H1 (cell line): Measurements from ENCODE around the gene ADGRL2. TPM values are rescaled to one million over a fixed set of nuclear protein-coding genes. Genes with fewer than 3 reads are reported as not detected.

Experiments
- CTCF ChIA-PET: fragments of 300-600 bp; sonication (Branson Sonifier 250); formaldehyde crosslinking; loops from one replicate; lab custom pipeline; 2021; ENCODE audit not compliant: partially characterized antibody; lab: Charles Lee
- POLR2A ChIA-PET: fragments of 300-600 bp; sonication (Branson Sonifier 250); formaldehyde crosslinking; loops from one replicate; lab custom pipeline; 2021; ENCODE audit warnings: inconsistent platforms; ENCODE audit not compliant: partially characterized antibody; lab: Charles Lee
- DNase-seq, 2 experiments: peaks; one replicate each; pipeline versions ENCODE4 v3.0.0 to v3.0.0-alpha.2; 2010 to 2022; ENCODE audit warnings: low spot score in 2 of 2, low read depth in 1 of 2, mixed read lengths in 1 of 2
- FAIRE-seq: peaks from 2 replicates; lab custom pipeline; 2011; peaks lifted over from hg19 to GRCh38; lab: Jason Lieb, UNC
- H2AFZ ChIP-seq: 2 replicates; pipeline ENCODE4 v1.8.1; 2012; ENCODE audit warnings: low read length, inconsistent platforms
- H2AK5ac ChIP-seq: 2 replicates; pipeline ENCODE4 v1.6.1; 2013; ENCODE audit warnings: low read depth, low read length
- H2BK120ac ChIP-seq: replicated peaks from 2 replicates; pipeline ENCODE3; 2013; ENCODE audit warnings: low read depth, low read length, inconsistent platforms
- H2BK12ac ChIP-seq: 2 replicates; pipeline ENCODE4 v1.6.1; 2013; ENCODE audit warnings: low read depth, low read length
- H2BK15ac ChIP-seq: 2 replicates; pipeline ENCODE4 v1.6.1; 2013; ENCODE audit warnings: low read length
- H2BK20ac ChIP-seq: 2 replicates; pipeline ENCODE4 v1.6.1; 2013; ENCODE audit warnings: low read length
- H2BK5ac ChIP-seq: 2 replicates; pipeline ENCODE4 v1.6.1; 2013; ENCODE audit warnings: low read depth, low read length
- H3K14ac ChIP-seq: 2 replicates; pipeline ENCODE4 v1.6.1; 2013; ENCODE audit warnings: inconsistent platforms; ENCODE audit not compliant: insufficient read length
- H3K18ac ChIP-seq: 2 replicates; pipeline ENCODE4 v1.6.1; 2013; ENCODE audit warnings: low read length; ENCODE audit errors: extremely low read depth
- H3K23ac ChIP-seq: 2 replicates; pipeline ENCODE4 v1.6.1; 2013; ENCODE audit warnings: inconsistent platforms; ENCODE audit not compliant: insufficient read length
- H3K23me2 ChIP-seq: 2 replicates; pipeline ENCODE4 v1.6.1; 2013; ENCODE audit warnings: low read depth, low read length
- H3K27ac ChIP-seq: 2 replicates; pipeline ENCODE4 v1.6.1; 2011; ENCODE audit warnings: low read depth, low read length, inconsistent platforms
- H3K27me3 ChIP-seq, 4 experiments: replicated peaks in 1 of 4; 1 replicate in 1 of 4; 2 replicates in 3 of 4; pipeline versions ENCODE4 v1.6.1 to v1.8.1; 2011 to 2013; ENCODE audit warnings: low read length in 3 of 4, mild to moderate bottlenecking in 3 of 4, inconsistent platforms in 2 of 4, mixed read lengths in 2 of 4, moderate library complexity in 1 of 4; ENCODE audit not compliant: control insufficient read depth in 3 of 4, insufficient read depth in 3 of 4; ENCODE audit errors: extremely low read depth in 1 of 4
- H3K36me3 ChIP-seq, 4 experiments: 2 replicates each; pipeline versions ENCODE4 v1.6.1 to v1.8.1; 2011 to 2013; ENCODE audit warnings: mild to moderate bottlenecking in 4 of 4, low read length in 3 of 4, moderate library complexity in 2 of 4, control low read depth in 1 of 4, inconsistent platforms in 1 of 4; ENCODE audit not compliant: insufficient read depth in 4 of 4, control insufficient read depth in 2 of 4
- H3K4ac ChIP-seq: replicated peaks from 2 replicates; pipeline ENCODE3; 2013; ENCODE audit warnings: low read length, low read depth, mixed read lengths, inconsistent platforms; ENCODE audit not compliant: insufficient read length
- H3K4me1 ChIP-seq, 4 experiments: replicated peaks in 1 of 4; 1 replicate in 1 of 4; 2 replicates in 3 of 4; pipeline versions ENCODE4 v1.6.1 to v1.8.1; 2011 to 2013; ENCODE audit warnings: low read length in 3 of 4, inconsistent platforms in 2 of 4, mixed read lengths in 1 of 4; ENCODE audit not compliant: insufficient read depth in 4 of 4, control insufficient read depth in 3 of 4
- H3K4me2 ChIP-seq, 2 experiments: 2 replicates each; pipeline versions ENCODE4 v1.6.1 to v1.8.1; 2011 to 2013; ENCODE audit warnings: low read depth in 2 of 2, low read length in 2 of 2, control low read depth in 1 of 2, inconsistent platforms in 1 of 2, mild to moderate bottlenecking in 1 of 2; ENCODE audit not compliant: insufficient read depth in 1 of 2
- H3K4me3 ChIP-seq, 4 experiments: fragments of 200-600, 300-600 bp in 1 of 4; sonication (generic), shearing (Covaris generic), sonication (Bioruptor Twin) in 1 of 4; 2 replicates each; pipeline versions ENCODE4 v1.5.1 to v1.8.1; 2011 to 2016; ENCODE audit warnings: low read length in 4 of 4, low read depth in 3 of 4, control low read depth in 2 of 4, inconsistent platforms in 2 of 4, mild to moderate bottlenecking in 2 of 4, mixed read lengths in 1 of 4, moderate library complexity in 1 of 4; ENCODE audit not compliant: insufficient read depth in 2 of 4; ENCODE audit errors: extremely low read depth in 1 of 4
- H3K56ac ChIP-seq: replicated peaks from 2 replicates; pipeline ENCODE3; 2013; ENCODE audit warnings: low read depth, mild to moderate bottlenecking, mixed read lengths, low read length, inconsistent platforms; ENCODE audit not compliant: insufficient read length
- H3K79me1 ChIP-seq: 2 replicates; pipeline ENCODE4 v1.6.1; 2013; ENCODE audit warnings: low read depth, low read length, control low read depth
- H3K79me2 ChIP-seq, 2 experiments: 2 replicates each; pipeline versions ENCODE4 v1.6.1 to v1.8.1; 2012 to 2013; ENCODE audit warnings: low read length in 2 of 2, mild to moderate bottlenecking in 2 of 2, inconsistent platforms in 1 of 2; ENCODE audit not compliant: insufficient read depth in 2 of 2, control insufficient read depth in 1 of 2
- H3K9ac ChIP-seq, 4 experiments: replicated peaks in 1 of 4; 1 replicate in 1 of 4; 2 replicates in 3 of 4; pipeline versions ENCODE4 v1.6.1 to v1.8.1; 2011 to 2013; ENCODE audit warnings: low read depth in 3 of 4, low read length in 3 of 4, control low read depth in 2 of 4, mild to moderate bottlenecking in 2 of 4, moderate library complexity in 2 of 4, inconsistent platforms in 1 of 4; ENCODE audit errors: extremely low read depth in 1 of 4
- H3K9me3 ChIP-seq, 2 experiments: 2 replicates each; pipeline versions ENCODE4 v1.6.1 to v1.8.1; 2012 to 2013; ENCODE audit warnings: mild to moderate bottlenecking in 2 of 2, moderate library complexity in 2 of 2, control low read depth in 1 of 2, inconsistent platforms in 1 of 2, low read depth in 1 of 2, low read length in 1 of 2, mixed read lengths in 1 of 2; ENCODE audit not compliant: insufficient read depth in 2 of 2
- H4K20me1 ChIP-seq, 2 experiments: replicated peaks in 1 of 2; 2 replicates each; pipeline versions ENCODE3 to v1.8.1; 2011 to 2013; ENCODE audit warnings: inconsistent platforms in 2 of 2, low read length in 2 of 2, mild to moderate bottlenecking in 1 of 2; ENCODE audit not compliant: insufficient read depth in 2 of 2, control insufficient read depth in 1 of 2
- H4K5ac ChIP-seq: 2 replicates; pipeline ENCODE4 v1.6.1; 2013; ENCODE audit warnings: low read length, low read depth, mixed read lengths, inconsistent platforms; ENCODE audit not compliant: insufficient read length
- H4K8ac ChIP-seq: 2 replicates; pipeline ENCODE4 v1.8.0; 2013; ENCODE audit warnings: mild to moderate bottlenecking, moderate library complexity, low read length, inconsistent platforms; ENCODE audit not compliant: insufficient read depth; ENCODE audit errors: extremely low read depth
- H4K91ac ChIP-seq: replicated peaks from 2 replicates; pipeline ENCODE3; 2013; ENCODE audit warnings: low read length, mixed read lengths, inconsistent platforms; ENCODE audit not compliant: insufficient read length
- CEBPB ChIP-seq: IDR thresholded peaks from 2 replicates; pipeline ENCODE4 v1.6.1; 2012; ENCODE audit warnings: low read depth, low read length
- CHD1 ChIP-seq: IDR thresholded peaks from 2 replicates; pipeline ENCODE4 v1.6.1; 2012; ENCODE audit warnings: low read depth, low read length, improper control_type of control experiment
- CTBP2 ChIP-seq: IDR thresholded peaks from 2 replicates; pipeline ENCODE4 v1.7.0; 2011; ENCODE audit warnings: borderline replicate concordance, mild to moderate bottlenecking, moderate library complexity, mixed read lengths, low read length; ENCODE audit not compliant: insufficient read depth, insufficient read length
- HDAC6 ChIP-seq: IDR thresholded peaks from one replicate; pipeline ENCODE4 v1.7.1; 2012; ENCODE audit warnings: low read depth, mild to moderate bottlenecking, inconsistent platforms, low read length, moderate library complexity
- JUND ChIP-seq: IDR thresholded peaks from 2 replicates; pipeline ENCODE4 v1.6.1; 2011; ENCODE audit warnings: mild to moderate bottlenecking, improper control_type of control experiment, low read length
- NRF1 ChIP-seq: IDR thresholded peaks from 2 replicates; pipeline ENCODE4 v1.6.1; 2011; ENCODE audit warnings: mild to moderate bottlenecking, low read depth, low read length, improper control_type of control experiment
- POLR2AphosphoS5 ChIP-seq: IDR thresholded peaks from 2 replicates; pipeline ENCODE4 v1.6.1; 2011; ENCODE audit warnings: low read depth, low read length
- WGBS, 2 experiments: shearing (Covaris generic) in 1 of 2; methylation state at CpG; one replicate each; pipeline versions ENCODE4 v1.1.6 to v1.1.7; 2013 to 2015; ENCODE audit warnings: low lambda C conversion rate in 2 of 2, mixed read lengths in 2 of 2, inconsistent platforms in 1 of 2, low coverage in 1 of 2, missing lambda C conversion rate in 1 of 2; ENCODE audit not compliant: insufficient replicate concordance in 2 of 2, insufficient coverage in 1 of 2, insufficient read length in 1 of 2; ENCODE audit errors: extremely low coverage in 1 of 2, missing lambda C conversion rate in 1 of 2; 5-methylcytosine and 5-hydroxymethylcytosine counted together
- polyA plus RNA-seq, 7 experiments: library from polyadenylated mRNA; depleted of rRNA in 3 of 7; stranded (reverse) in 5 of 7; unstranded in 2 of 7; fragments of >200 nt in 5 of 7; fragments of 200-250 nt in 2 of 7; gene quantifications; 1 replicate in 5 of 7; 2 replicates in 1 of 7; 4 replicates in 1 of 7; pipeline versions ENCODE4 v1.2.1 to v1.2.3, GENCODE V29; 2011 to 2013; ENCODE audit warnings: missing spikeins in 2 of 7, mixed read lengths in 2 of 7
- total RNA-seq: library from RNA; stranded (reverse); fragmentation: NEBNext Ultra II Directional; extraction: Animal tissue kit (Norgen Biotek cat#: 25700); gene quantifications from 2 replicates; pipeline ENCODE4 v1.2.1, GENCODE V29; 2021

ADGRL2 gene
- total and polyA plus RNA-seq, 2 of the 8 experiments (the other 6 are each of a cell fraction or from before 2014, with no cell fraction given) = 113 to 124 TPM

DNA sequence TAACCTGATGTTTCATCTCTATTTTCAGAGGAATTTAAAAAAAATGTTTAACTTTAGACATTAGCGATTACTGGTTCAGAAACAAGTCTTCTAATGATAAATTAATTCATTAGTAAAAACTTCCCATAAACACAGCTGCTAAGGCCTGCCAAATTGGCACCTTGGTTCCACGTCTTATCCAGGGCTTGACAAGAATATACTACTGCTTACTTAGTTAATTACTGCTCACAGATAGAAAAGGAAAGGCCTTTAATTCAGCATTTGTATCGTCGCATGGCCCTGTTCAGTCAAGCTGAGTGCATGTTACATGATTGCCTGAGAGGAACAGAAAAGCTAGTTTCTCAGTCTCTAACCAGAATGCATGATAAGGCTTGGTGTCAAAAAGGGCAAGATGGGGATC, 84.6 kb downstream of the ADGRL2 start:
- Histone ChIP-seq H3K9ac (no peak overlapping the region), H3K79me2 (peaks cover 3 to 94% of the 10 kb centered on the region in 2 experiments; a peak in 3 of 4 replicates), H3K27me3 (no peaks in the 10 kb centered on the region), H2BK5ac (no peak overlapping the region), H3K4me2 (no peak overlapping the region), H3K79me1 (peaks cover 3% of the 10 kb centered on the region; the same call in 1 of the 2 replicates), H3K56ac (no peak overlapping the region), H3K4ac (no peak overlapping the region), H2AK5ac (no peak overlapping the region), H2AFZ (no peak overlapping the region), H2BK15ac (no peak overlapping the region), H3K4me3 (no peak overlapping the region), H3K23me2 (no peaks in the 10 kb centered on the region), H4K20me1 (no peaks in the 10 kb centered on the region), H3K4me1 (peaks cover 0 to 3% (median 0%) of the 10 kb centered on the region in 4 experiments; a peak in 1 of 7 replicates), H3K23ac (no peak overlapping the region), H2BK20ac (no peak overlapping the region), H2BK120ac (no peak overlapping the region), H3K27ac (no peak overlapping the region), H3K14ac (no peak overlapping the region), H4K91ac (no peak overlapping the region), H3K18ac (no peak overlapping the region), H2BK12ac (no peak overlapping the region), H3K9me3 (no peaks in the 10 kb centered on the region), H4K5ac (no peak overlapping the region), H3K36me3 (peaks cover 0 to 3% (median 0%) of the 10 kb centered on the region in 4 experiments; a peak in 1 of 8 replicates), H4K8ac (no peak overlapping the region)
- CTCF ChIA-PET = interaction anchor here (1.2 kb wide), 1 partner anchor 37 kb away, joined by 3 read pairs; no protein-coding TSS in a partner anchor
- POLR2A ChIA-PET = no interaction called here
- FAIRE-seq (no peak), DNase-seq (no peak)
- TF ChIP-seq CEBPB (no peak), CHD1 (no peak), NRF1 (no peak), POLR2AphosphoS5 (no peak), HDAC6 (no peak), CTBP2 (no peak), JUND (no peak)
- WGBS, 2 experiments = 87% methylated on average over 4 of the region's 4 CpGs; no CpG with 5 or more reads in 1 of the 2 experiments
